Esophagus muscularis mucosa (tissue), 4 donors: Measurements from ENCODE around the gene BRMS1L. TPM values are rescaled to one million over a fixed set of nuclear protein-coding genes. Genes with fewer than 3 reads are reported as not detected.

Experiments
- DNase-seq: peaks from one replicate; pipeline ENCODE4 v3.0.0-alpha.2; 2017; ENCODE audit errors: extremely low spot score
- H3K27ac ChIP-seq, 4 donors: fragments of 200-600 bp; sonication (generic); replicated peaks in 1 of 4; 1 replicate in 3 of 4; 2 replicates in 1 of 4; pipeline ENCODE4 v1.5.1; 2016 to 2019; ENCODE audit warnings: mild to moderate bottlenecking in 1 of 4
- H3K27me3 ChIP-seq, 4 donors: fragments of 200-600 bp; sonication (generic); one replicate each; pipeline versions ENCODE4 v1.5.1 to v1.6.0; 2016 to 2019
- H3K36me3 ChIP-seq, 4 donors: fragments of 200-600 bp; sonication (generic); one replicate each; pipeline ENCODE4 v1.5.1; 2016 to 2019
- H3K4me1 ChIP-seq, 4 donors: fragments of 200-600 bp; sonication (generic); one replicate each; pipeline ENCODE4 v1.5.1; 2016 to 2019
- H3K4me3 ChIP-seq, 4 donors: fragments of 200-600 bp; sonication (generic); 1 replicate in 2 of 4; 2 replicates in 2 of 4; pipeline ENCODE4 v1.5.1; 2016 to 2019; ENCODE audit warnings: mild to moderate bottlenecking in 4 of 4, moderate library complexity in 1 of 4
- H3K9me3 ChIP-seq, 4 donors: fragments of 200-600 bp; sonication (generic); 1 replicate in 3 of 4; 2 replicates in 1 of 4; pipeline ENCODE4 v1.5.1; 2016 to 2019
- EP300 ChIP-seq: sonication (generic); formaldehyde crosslinking; IDR thresholded peaks from one replicate; pipeline ENCODE4 v1.6.1; 2017; ENCODE audit warnings: antibody characterized with exemption
- POLR2A ChIP-seq: fragments of 450-650 bp; IDR thresholded peaks from one replicate; pipeline ENCODE4 v1.6.1; 2017; ENCODE audit warnings: antibody characterized with exemption, moderate library complexity, mild to moderate bottlenecking, low read depth
- POLR2AphosphoS5 ChIP-seq, 2 donors: sonication (generic); formaldehyde crosslinking; IDR thresholded peaks; one replicate each; pipeline ENCODE4 v1.6.1; 2017; ENCODE audit warnings: antibody characterized with exemption in 2 of 2
- WGBS: methylation state at CpG from one replicate; pipeline ENCODE4 v1.1.5; 2018; 5-methylcytosine and 5-hydroxymethylcytosine counted together
- intact Hi-C: fragments of 100-400 bp; cut with DNase I; formaldehyde crosslinking; loops from one replicate; pipeline ENCODE4 v1.15.1; 2023
- total RNA-seq, 4 donors: library from RNA; depleted of rRNA; stranded (reverse); fragments of >200 nt; gene quantifications; one replicate each; pipeline versions ENCODE4 v1.1.0 to v1.2.1, GENCODE V29; 2016
- TF ChIP-seq, protein P1 (sequence below), 3 experiments: fragments of 200-600 bp in 2 of 3; fragments of 450-650 bp in 1 of 3; sonication (generic) in 2 of 3; IDR thresholded peaks; one replicate each; pipeline ENCODE4 v1.5.1; 2017 to 2019; ENCODE audit warnings: antibody characterized with exemption in 3 of 3, mild to moderate bottlenecking in 2 of 3, moderate library complexity in 1 of 3

Gene BRMS1L
- total RNA-seq, 4 donors from 2014 or later = 5.0 to 8.0 (median 6.9) TPM

DNA sequence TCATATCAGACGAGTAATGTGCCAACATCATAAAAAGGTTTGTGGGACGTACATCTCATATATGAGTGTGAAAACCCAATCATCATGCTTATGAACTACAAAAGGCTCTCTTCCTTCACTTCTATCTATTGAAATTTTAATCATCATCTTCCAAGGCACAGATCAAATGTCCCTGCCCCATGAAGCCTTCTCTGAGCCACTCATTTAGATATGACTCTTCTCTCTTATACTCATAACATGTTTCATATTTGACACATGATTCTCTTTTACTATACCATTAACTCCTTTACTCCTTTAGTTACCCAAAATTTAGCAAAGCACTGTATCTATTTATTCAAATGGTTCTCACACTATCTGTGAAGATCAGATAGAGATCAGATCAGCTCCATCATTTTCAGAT, 39.3 kb upstream of the BRMS1L start:
- Histone ChIP-seq H3K4me1 (peaks cover 0 to 8% (median 4%) of the 10 kb centered on the region in 4 donors), H3K36me3 (no peaks in the 10 kb centered on the region), H3K9me3 (no peaks in the 10 kb centered on the region), H3K27me3 (no peaks in the 10 kb centered on the region), H3K27ac (no peak overlapping the region), H3K4me3 (no peak overlapping the region)
- DNase-seq = no peak
- intact Hi-C loops = no loop called here
- TF ChIP-seq POLR2A (no peak), POLR2AphosphoS5 (IDR thresholded peaks at IDR 0.05) (no peak), EP300 (no peak)
- TF ChIP-seq, protein P1, sequence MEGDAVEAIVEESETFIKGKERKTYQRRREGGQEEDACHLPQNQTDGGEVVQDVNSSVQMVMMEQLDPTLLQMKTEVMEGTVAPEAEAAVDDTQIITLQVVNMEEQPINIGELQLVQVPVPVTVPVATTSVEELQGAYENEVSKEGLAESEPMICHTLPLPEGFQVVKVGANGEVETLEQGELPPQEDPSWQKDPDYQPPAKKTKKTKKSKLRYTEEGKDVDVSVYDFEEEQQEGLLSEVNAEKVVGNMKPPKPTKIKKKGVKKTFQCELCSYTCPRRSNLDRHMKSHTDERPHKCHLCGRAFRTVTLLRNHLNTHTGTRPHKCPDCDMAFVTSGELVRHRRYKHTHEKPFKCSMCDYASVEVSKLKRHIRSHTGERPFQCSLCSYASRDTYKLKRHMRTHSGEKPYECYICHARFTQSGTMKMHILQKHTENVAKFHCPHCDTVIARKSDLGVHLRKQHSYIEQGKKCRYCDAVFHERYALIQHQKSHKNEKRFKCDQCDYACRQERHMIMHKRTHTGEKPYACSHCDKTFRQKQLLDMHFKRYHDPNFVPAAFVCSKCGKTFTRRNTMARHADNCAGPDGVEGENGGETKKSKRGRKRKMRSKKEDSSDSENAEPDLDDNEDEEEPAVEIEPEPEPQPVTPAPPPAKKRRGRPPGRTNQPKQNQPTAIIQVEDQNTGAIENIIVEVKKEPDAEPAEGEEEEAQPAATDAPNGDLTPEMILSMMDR (IDR thresholded peaks at IDR 0.05) = no peak
- WGBS = 88% methylated on average over 2 of the region's 2 CpGs

DNA sequence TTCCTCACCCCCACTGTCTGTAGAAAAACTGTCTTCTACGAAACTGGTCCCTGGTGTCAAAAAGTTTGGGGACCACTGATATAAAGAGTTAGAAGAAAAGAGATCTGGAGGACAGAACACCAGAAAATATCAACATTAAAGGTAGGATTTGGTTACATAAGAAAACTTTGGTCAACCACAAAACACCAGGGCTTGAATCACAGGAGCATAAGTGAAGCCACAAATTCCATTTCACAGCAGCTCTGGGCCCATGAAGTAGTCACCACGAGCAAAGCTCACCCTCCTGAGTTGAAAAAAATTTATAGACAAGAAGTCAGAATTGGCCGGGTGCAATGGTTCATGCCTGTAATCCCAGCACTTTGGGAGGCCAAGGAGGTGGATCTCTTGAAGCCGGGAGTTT, 36.5 kb upstream of the BRMS1L start:
- no peaks in the 10 kb centered on the region for H3K27me3 ChIP-seq
- no peaks in the 10 kb centered on the region for H3K36me3 ChIP-seq
- TF ChIP-seq, protein P1 (IDR thresholded peaks at IDR 0.05) = no peak
- TF ChIP-seq EP300 (no peak), POLR2AphosphoS5 (IDR thresholded peaks at IDR 0.05) (no peak), POLR2A (no peak)
- no peak for DNase-seq
- H3K4me3 ChIP-seq = no peak overlapping the region
- H3K9me3 ChIP-seq = no peaks in the 10 kb centered on the region
- intact Hi-C loops = no loop called here
- WGBS = 90% methylated on average over 4 of the region's 4 CpGs
- no peak overlapping the region for H3K27ac ChIP-seq
- peaks cover 0 to 8% (median under 1%) of the 10 kb centered on the region in 4 donors for H3K4me1 ChIP-seq

GRCh38 chr14:35797796-35798195, 28.3 kb upstream of the BRMS1L start:
- Histone ChIP-seq H3K4me3 (no peak overlapping the region), H3K36me3 (no peaks in the 10 kb centered on the region), H3K27ac (no peak overlapping the region), H3K9me3 (no peaks in the 10 kb centered on the region), H3K4me1 (peaks cover 3 to 11% (median 6%) of the 10 kb centered on the region in 4 donors), H3K27me3 (no peaks in the 10 kb centered on the region)
- no peak for DNase-seq
- TF ChIP-seq POLR2AphosphoS5 (IDR thresholded peaks at IDR 0.05) = no peak
- TF ChIP-seq, protein P1 (IDR thresholded peaks at IDR 0.05) = no peak
- no peak for TF ChIP-seq EP300
- TF ChIP-seq POLR2A = no peak
- 98% methylated on average over 6 of the region's 6 CpGs for WGBS
- intact Hi-C loops = no loop called here

DNA sequence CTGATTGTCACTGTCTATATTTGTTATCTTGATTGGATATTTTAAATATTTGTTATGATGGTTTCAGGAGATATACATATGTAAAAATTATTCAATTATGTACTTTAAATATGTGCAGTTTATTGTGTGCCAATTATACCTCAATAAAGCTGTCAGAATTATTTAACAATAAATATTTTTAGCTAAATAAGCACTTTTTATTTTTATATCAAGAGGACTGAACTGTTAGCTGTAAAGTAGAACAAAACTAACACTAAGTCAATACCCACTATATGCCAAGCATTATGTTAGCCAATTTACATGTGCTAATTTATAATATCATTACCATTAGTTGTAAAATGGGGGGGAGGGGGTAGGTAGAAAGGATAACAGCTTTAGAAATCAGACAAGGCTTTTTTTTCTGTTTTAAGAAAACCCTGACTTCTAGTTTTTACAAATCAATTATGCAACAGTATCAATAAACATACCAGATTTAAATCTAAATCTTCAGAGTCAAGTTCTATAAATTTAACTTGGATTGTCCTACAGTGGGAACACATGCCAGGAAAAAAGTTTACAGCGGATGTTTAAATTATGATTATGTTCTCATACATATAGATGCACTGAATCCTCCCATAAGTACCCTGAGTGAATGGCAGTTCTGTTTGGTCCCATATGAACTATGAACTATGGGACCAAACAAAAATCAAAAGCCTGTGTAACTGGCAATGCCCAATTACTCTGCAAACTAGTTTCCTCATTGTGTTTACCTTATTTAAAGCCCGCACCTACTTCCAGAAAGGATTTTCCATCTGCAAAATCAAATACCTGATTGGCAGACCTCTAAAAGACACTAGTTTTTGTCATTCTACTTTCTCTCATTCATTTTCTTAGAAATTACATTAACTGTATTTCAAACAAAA, 19.9 kb upstream of the BRMS1L start:
- peaks cover 20 to 41% (median 36%) of the 10 kb centered on the region in 4 donors for H3K4me1 ChIP-seq
- intact Hi-C loops = no loop called here
- H3K27me3 ChIP-seq = no peaks in the 10 kb centered on the region
- H3K9me3 ChIP-seq = no peaks in the 10 kb centered on the region
- DNase-seq = no peak
- no peak overlapping the region for H3K4me3 ChIP-seq
- no peak for TF ChIP-seq POLR2A
- TF ChIP-seq, protein P1 (IDR thresholded peaks at IDR 0.05) = no peak
- no peak for TF ChIP-seq POLR2AphosphoS5 (IDR thresholded peaks at IDR 0.05)
- TF ChIP-seq EP300 = no peak
- H3K27ac ChIP-seq = no peak overlapping the region
- H3K36me3 ChIP-seq = no peaks in the 10 kb centered on the region
- 76% methylated on average over 2 of the region's 2 CpGs for WGBS
